Small intestine (tissue), 7 donors: Measurements from ENCODE around the gene INPP4B. TPM values are rescaled to one million over a fixed set of nuclear protein-coding genes. Genes with fewer than 3 reads are reported as not detected.

Source experiments
- DNase-seq, 2 donors: peaks; one replicate each; pipeline versions ENCODE4 v3.0.0 to v3.0.0-alpha.2; 2013
- FAIRE-seq: peaks from 2 replicates; lab custom pipeline; 2012; peaks lifted over from hg19 to GRCh38; lab: Jason Lieb, UNC
- H3K27ac ChIP-seq, 3 donors: one replicate each; pipeline ENCODE4 v1.5.1; 2013; ENCODE audit warnings: low read length in 2 of 3, mild to moderate bottlenecking in 2 of 3, control low read depth in 1 of 3, inconsistent platforms in 1 of 3, low read depth in 1 of 3, moderate library complexity in 1 of 3
- H3K27me3 ChIP-seq, 3 donors: one replicate each; pipeline ENCODE4 v1.6.1; 2013; ENCODE audit warnings: low read length in 3 of 3, inconsistent platforms in 1 of 3; ENCODE audit not compliant: control insufficient read depth in 3 of 3, insufficient read depth in 3 of 3
- H3K36me3 ChIP-seq, 3 donors: one replicate each; pipeline ENCODE4 v1.6.1; 2013; ENCODE audit warnings: low read length in 3 of 3, inconsistent platforms in 1 of 3, low read depth in 1 of 3, mild to moderate bottlenecking in 1 of 3, moderate library complexity in 1 of 3; ENCODE audit not compliant: control insufficient read depth in 3 of 3, insufficient read depth in 2 of 3
- H3K4me1 ChIP-seq, 3 donors: one replicate each; pipeline ENCODE4 v1.6.1; 2013; ENCODE audit warnings: low read length in 2 of 3, inconsistent platforms in 1 of 3, low read depth in 1 of 3, mild to moderate bottlenecking in 1 of 3, moderate library complexity in 1 of 3; ENCODE audit not compliant: control insufficient read depth in 3 of 3, insufficient read depth in 2 of 3
- H3K4me3 ChIP-seq, 3 donors: one replicate each; pipeline ENCODE4 v1.5.1; 2013; ENCODE audit warnings: low read length in 3 of 3, control low read depth in 1 of 3, inconsistent platforms in 1 of 3, low read depth in 1 of 3, mild to moderate bottlenecking in 1 of 3, moderate library complexity in 1 of 3
- H3K9me3 ChIP-seq, 2 donors: one replicate each; pipeline ENCODE4 v1.6.1; 2013; ENCODE audit warnings: low read depth in 1 of 2, low read length in 1 of 2; ENCODE audit not compliant: control insufficient read depth in 2 of 2, insufficient read depth in 1 of 2
- WGBS, 3 donors: extraction: QIAGEN DNeasy Blood & Tissue Kit; methylation state at CpG; one replicate each; pipeline ENCODE4 v1.1.7; 2013; 5-methylcytosine and 5-hydroxymethylcytosine counted together
- polyA plus RNA-seq, 4 donors: library from polyadenylated mRNA; stranded (reverse) in 3 of 4; unstranded in 1 of 4; fragments of 200-250 nt in 3 of 4; fragments of 120-200 nt in 1 of 4; gene quantifications; one replicate each; pipeline versions ENCODE4 v1.2.1 to v1.2.3, GENCODE V29; 2013
- donor health status: healthy with polysubstance abuse.
- donor health status: control.
- donor health status: control.
- donor health status: Bipolar disorder and iron deficiency.
- donor health status: healthy.

INPP4B gene
- polyA plus RNA-seq, 4 donors, result 2.7 to 6.6 (median 4.2) TPM

DNA sequence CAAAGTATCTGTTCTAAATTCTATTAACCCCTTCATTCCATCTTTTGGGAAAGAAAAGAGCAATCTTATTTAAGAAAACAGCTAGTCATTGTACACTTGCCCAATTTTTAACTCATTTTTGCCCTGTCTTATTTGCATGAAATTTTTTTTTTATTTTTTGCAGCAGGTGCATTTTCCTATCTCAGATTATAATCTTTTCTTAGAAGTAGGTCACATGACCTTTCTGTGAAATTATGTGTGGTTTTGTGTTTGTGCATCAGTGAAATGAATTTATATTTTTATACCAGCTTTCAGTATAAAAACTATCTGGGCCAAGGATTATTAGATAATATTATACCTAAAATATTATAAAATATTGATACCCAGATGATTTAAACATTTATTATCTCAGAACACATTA lies 145.6 kb downstream of the INPP4B start:
- DNase-seq (no peak), FAIRE-seq (no peak)
- Histone ChIP-seq H3K4me3 (no peak overlapping the region), H3K27me3 (no peaks in the 10 kb centered on the region), H3K9me3 (no peaks in the 10 kb centered on the region), H3K27ac (no peak overlapping the region), H3K36me3 (no peaks in the 10 kb centered on the region), H3K4me1 (no peaks in the 10 kb centered on the region)

- WGBS, 3 donors, result 77 to 84% (median 81%) methylated on average over 1 of the region's 1 CpG
Measured at GRCh38 chr4:142698552-142698951, 147.5 kb downstream of the INPP4B start.

DNA sequence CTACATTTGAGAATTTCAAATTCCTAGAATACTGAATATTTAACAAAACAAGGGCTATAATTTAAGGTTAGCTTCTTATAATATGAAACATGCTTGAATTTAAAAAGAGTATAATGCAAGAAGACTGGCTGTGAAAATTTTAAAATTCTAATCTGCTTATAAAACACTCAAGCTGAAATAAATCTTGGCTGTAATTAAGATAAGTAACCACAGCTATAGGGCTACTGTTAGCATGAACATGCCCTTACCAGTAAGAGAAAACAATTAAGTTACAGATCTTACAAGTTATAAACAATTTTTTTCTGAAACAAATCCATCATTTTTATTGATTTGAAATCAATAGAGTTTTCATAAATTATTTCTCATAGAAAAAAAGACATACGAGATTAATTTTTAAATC lies 148.2 kb downstream of the INPP4B start:
- no peaks in the 10 kb centered on the region for H3K9me3 ChIP-seq
- H3K27me3 ChIP-seq, result no peaks in the 10 kb centered on the region
- no peak overlapping the region for H3K4me3 ChIP-seq
- DNase-seq (no peak), FAIRE-seq (peak; percentile 33)
- H3K4me1 ChIP-seq, result no peaks in the 10 kb centered on the region
- H3K36me3 ChIP-seq, result no peaks in the 10 kb centered on the region
- H3K27ac ChIP-seq, result no peak overlapping the region
- 90 to 95% (median 93%) methylated on average over 1 of the region's 1 CpG for WGBS, 3 donors

More at GRCh38 chr4:142698552-142698951, 147.5 kb downstream of the INPP4B start:
- DNase-seq (no peak), FAIRE-seq (no peak)
- Histone ChIP-seq H3K9me3 (no peaks in the 10 kb centered on the region), H3K27ac (no peak overlapping the region), H3K4me3 (no peak overlapping the region), H3K27me3 (no peaks in the 10 kb centered on the region), H3K4me1 (no peaks in the 10 kb centered on the region), H3K36me3 (no peaks in the 10 kb centered on the region)

GRCh38 chr4:142697320-142697719 lies 148.8 kb downstream of the INPP4B start:
- FAIRE-seq (no peak), DNase-seq (no peak)
- no peaks in the 10 kb centered on the region for H3K36me3 ChIP-seq
- no peak overlapping the region for H3K27ac ChIP-seq
- H3K4me3 ChIP-seq, result no peak overlapping the region
- no peaks in the 10 kb centered on the region for H3K27me3 ChIP-seq
- WGBS, 3 donors, result 65 to 71% (median 66%) methylated on average over 2 of the region's 2 CpGs
- H3K4me1 ChIP-seq, result no peaks in the 10 kb centered on the region
- H3K9me3 ChIP-seq, result no peaks in the 10 kb centered on the region

- H3K4me3 ChIP-seq, result no peak overlapping the region
- H3K27ac ChIP-seq, result peak overlapping the region in 1 of 3 donors; percentile 11
- no peaks in the 10 kb centered on the region for H3K36me3 ChIP-seq
- FAIRE-seq (no peak), DNase-seq (no peak)
- no peaks in the 10 kb centered on the region for H3K27me3 ChIP-seq
- no peaks in the 10 kb centered on the region for H3K9me3 ChIP-seq
- WGBS, 3 donors, result 64 to 80% (median 77%) methylated on average over 3 of the region's 3 CpGs
- H3K4me1 ChIP-seq, result no peaks in the 10 kb centered on the region
Measured at GRCh38 chr4:142696334-142697122, 149.6 kb downstream of the INPP4B start.

DNA sequence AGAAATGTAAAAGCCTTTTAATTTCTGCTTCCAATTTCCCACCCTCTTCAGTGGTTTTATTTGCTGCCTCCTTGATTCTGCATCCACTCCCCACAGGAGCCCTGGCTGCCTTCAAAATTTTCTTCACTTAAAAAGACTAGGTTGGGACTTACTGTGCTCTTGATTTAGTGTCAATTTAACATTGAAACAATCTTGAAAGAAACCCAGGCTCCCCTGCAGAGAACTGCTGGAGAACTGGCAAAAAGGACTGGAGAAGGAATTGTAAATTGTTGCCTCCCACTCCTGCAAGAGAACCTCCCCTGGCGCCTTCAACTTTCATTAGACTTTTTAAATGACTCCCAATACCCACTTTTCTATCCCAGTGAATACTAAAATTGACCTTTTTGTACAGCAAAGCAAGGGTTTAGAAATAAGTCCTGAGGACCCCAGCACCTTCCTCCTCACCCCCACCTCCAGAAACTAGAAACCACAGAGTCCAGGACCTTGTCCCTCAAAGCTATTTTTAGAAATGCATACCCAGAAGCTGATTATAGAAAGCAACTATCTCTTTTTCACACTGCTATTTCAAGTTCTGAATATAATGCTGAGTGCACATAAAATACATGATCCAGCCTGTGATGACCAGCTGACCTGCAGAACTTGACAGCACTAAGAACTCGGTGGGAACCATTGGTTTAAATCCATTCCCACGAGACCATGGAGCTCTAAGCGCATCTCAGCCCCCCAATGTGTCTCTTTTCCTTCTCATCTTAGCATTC lies 155.5 kb downstream of the INPP4B start:
- no peaks in the 10 kb centered on the region for H3K9me3 ChIP-seq
- FAIRE-seq (no peak), DNase-seq (no peak)
- no peak overlapping the region for H3K4me3 ChIP-seq
- 82 to 95% (median 92%) methylated on average over 4 of the region's 4 CpGs for WGBS, 3 donors
- H3K36me3 ChIP-seq, result no peaks in the 10 kb centered on the region
- no peaks in the 10 kb centered on the region for H3K27me3 ChIP-seq
- H3K27ac ChIP-seq, result no peak overlapping the region
- H3K4me1 ChIP-seq, result no peaks in the 10 kb centered on the region

DNA sequence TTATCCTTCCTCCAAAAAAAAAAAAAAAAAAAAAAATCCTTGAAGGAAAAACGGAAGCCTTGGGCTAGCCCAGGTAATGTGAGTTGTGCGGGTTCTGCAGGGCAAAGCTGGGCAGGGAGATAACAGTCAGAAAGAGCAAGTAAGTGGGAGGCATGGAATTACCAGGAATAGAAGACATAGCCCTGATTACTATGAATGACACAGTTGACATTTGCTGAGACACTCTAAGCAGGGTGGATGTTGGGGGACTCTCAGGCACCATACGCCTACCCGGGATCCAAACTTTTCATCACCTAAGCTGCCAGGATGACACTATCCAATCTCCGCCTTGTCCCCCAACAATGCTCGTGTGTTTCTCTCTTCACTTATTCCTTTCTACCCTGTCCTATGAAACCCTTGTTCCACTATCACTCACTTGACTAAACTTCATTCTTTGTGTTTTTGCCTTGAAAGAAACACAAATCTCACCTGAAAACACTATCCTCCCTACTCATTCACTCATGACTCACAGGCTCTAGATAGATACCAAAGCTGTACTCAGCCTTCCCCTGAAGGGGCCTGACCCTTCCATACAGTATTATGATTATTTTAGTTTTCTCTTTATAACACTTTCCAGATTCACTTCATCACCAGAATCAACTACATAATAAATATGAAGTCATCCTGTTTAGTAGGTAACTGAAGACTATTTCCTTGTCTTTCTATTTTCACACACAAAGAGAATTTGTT lies 158.4 kb downstream of the INPP4B start:
- H3K27me3 ChIP-seq, result no peaks in the 10 kb centered on the region

GRCh38 chr4:142686081-142686480 lies 160.0 kb downstream of the INPP4B start:
- DNase-seq (no peak), FAIRE-seq (no peak)
- H3K4me1 ChIP-seq, result no peaks in the 10 kb centered on the region
- H3K9me3 ChIP-seq, result no peaks in the 10 kb centered on the region
- H3K4me3 ChIP-seq, result no peak overlapping the region
- 33 to 55% (median 48%) methylated on average over 1 of the region's 1 CpG for WGBS, 3 donors
- H3K36me3 ChIP-seq, result no peaks in the 10 kb centered on the region
- no peaks in the 10 kb centered on the region for H3K27me3 ChIP-seq
- H3K27ac ChIP-seq, result no peak overlapping the region

More for the DNA sequence above, 158.4 kb downstream of the INPP4B start:
- Histone ChIP-seq H3K36me3 (no peaks in the 10 kb centered on the region), H3K27ac (no peak overlapping the region), H3K4me3 (no peak overlapping the region), H3K9me3 (no peaks in the 10 kb centered on the region), H3K4me1 (no peaks in the 10 kb centered on the region)
- FAIRE-seq (no peak), DNase-seq (no peak)
- 91 to 95% (median 94%) methylated on average over 6 of the region's 6 CpGs for WGBS, 3 donors
